GM12892 (cell line): ENCODE results near the gene ADARB2.

Experiments
- POLR2A ChIP-seq: IDR thresholded peaks from 2 replicates; pipeline ENCODE4 v1.6.1; 2011; ENCODE audit warnings: low read depth, low read length, control low read depth
- POLR2AphosphoS5 ChIP-seq: IDR thresholded peaks from 2 replicates; pipeline ENCODE4 v1.6.1; 2011; ENCODE audit warnings: low read depth, low read length, control low read depth
- TAF1 ChIP-seq: IDR thresholded peaks from 2 replicates; pipeline ENCODE4 v1.6.1; 2011; ENCODE audit warnings: low read depth, mild to moderate bottlenecking, control low read depth, low read length, borderline replicate concordance

- TF ChIP-seq POLR2A (no peak), POLR2AphosphoS5 (no peak), TAF1 (no peak)
Measured at GRCh38 chr10:1596482-1597099, 140.7 kb downstream of the ADARB2 start.
